RWPE2 (cell line): ENCODE results near the gene DIPK1A.

ENCODE experiments used
- ATAC-seq: fragments of 200-7000 bp; cut with Tn5 transposase; 3 replicates; pipeline ENCODE4 v1.9.1; 2021; ENCODE audit warnings: low read depth
- DNase-seq: peaks from one replicate; pipeline ENCODE4 v3.0.0-alpha.2; 2020; ENCODE audit warnings: low spot score
- H3K27ac ChIP-seq: fragments of 450-650 bp; 2 replicates; pipeline ENCODE4 v1.5.1; 2017; ENCODE audit warnings: mild to moderate bottlenecking; ENCODE audit not compliant: poor library complexity, severe bottlenecking
- H3K27me3 ChIP-seq: fragments of 250-450 bp; sonication (Bioruptor Pico); 2 replicates; pipeline ENCODE4 v1.5.1; 2021; ENCODE audit warnings: mild to moderate bottlenecking, moderate library complexity; ENCODE audit not compliant: insufficient read depth, poor library complexity, severe bottlenecking
- H3K36me3 ChIP-seq: fragments of 250-450 bp; sonication (Bioruptor Pico); 2 replicates; pipeline ENCODE4 v1.5.1; 2020; ENCODE audit warnings: low read depth, mild to moderate bottlenecking, moderate library complexity
- H3K4me1 ChIP-seq: fragments of 250-450 bp; sonication (Bioruptor Pico); 2 replicates; pipeline ENCODE4 v1.5.1; 2021; ENCODE audit warnings: mild to moderate bottlenecking, moderate library complexity; ENCODE audit not compliant: insufficient read depth, poor library complexity, severe bottlenecking
- H3K4me3 ChIP-seq: fragments of 250-450 bp; sonication (Bioruptor Pico); 2 replicates; pipeline ENCODE4 v1.5.1; 2021; ENCODE audit warnings: mild to moderate bottlenecking, moderate library complexity; ENCODE audit not compliant: severe bottlenecking
- H3K9me3 ChIP-seq: fragments of 250-450 bp; sonication (Bioruptor Pico); 2 replicates; pipeline ENCODE4 v1.5.1; 2021; ENCODE audit warnings: mild to moderate bottlenecking, moderate library complexity; ENCODE audit not compliant: severe bottlenecking
- TF ChIP-seq, protein P1 (sequence below): fragments of 450-650 bp; IDR thresholded peaks from one replicate; pipeline ENCODE4 v1.5.1; 2017; ENCODE audit warnings: mild to moderate bottlenecking, moderate library complexity; ENCODE audit not compliant: poor library complexity, severe bottlenecking

The DIPK1A gene

DNA sequence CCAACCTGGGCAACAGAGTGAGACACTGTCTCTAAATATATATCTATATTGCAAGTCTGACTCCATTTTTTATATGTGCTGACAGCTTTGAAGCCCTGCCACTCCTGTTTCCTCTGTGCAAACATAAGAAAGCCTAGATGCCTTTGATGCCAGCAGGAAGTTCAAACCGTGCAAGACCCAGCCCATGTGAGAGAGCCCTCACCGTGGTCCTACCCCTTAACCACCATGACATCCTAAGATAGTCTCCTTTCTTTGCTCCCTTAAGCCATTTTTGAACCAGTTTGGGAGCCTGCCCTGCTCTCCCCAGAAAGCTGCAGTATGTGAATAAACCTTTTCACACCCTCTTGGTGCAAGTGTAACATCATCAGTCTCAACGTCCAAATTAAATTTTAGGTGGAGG is 3.7 kb upstream of the DIPK1A start:
- TF ChIP-seq, protein P1, sequence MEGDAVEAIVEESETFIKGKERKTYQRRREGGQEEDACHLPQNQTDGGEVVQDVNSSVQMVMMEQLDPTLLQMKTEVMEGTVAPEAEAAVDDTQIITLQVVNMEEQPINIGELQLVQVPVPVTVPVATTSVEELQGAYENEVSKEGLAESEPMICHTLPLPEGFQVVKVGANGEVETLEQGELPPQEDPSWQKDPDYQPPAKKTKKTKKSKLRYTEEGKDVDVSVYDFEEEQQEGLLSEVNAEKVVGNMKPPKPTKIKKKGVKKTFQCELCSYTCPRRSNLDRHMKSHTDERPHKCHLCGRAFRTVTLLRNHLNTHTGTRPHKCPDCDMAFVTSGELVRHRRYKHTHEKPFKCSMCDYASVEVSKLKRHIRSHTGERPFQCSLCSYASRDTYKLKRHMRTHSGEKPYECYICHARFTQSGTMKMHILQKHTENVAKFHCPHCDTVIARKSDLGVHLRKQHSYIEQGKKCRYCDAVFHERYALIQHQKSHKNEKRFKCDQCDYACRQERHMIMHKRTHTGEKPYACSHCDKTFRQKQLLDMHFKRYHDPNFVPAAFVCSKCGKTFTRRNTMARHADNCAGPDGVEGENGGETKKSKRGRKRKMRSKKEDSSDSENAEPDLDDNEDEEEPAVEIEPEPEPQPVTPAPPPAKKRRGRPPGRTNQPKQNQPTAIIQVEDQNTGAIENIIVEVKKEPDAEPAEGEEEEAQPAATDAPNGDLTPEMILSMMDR: no peak
- Histone ChIP-seq H3K9me3 (no peaks in the 10 kb centered on the region), H3K4me3 (no peak overlapping the region), H3K27ac (no peak overlapping the region), H3K27me3 (no peaks in the 10 kb centered on the region), H3K4me1 (peaks cover 3% of the 10 kb centered on the region), H3K36me3 (no peaks in the 10 kb centered on the region)
- no peak for ATAC-seq
- no peak for DNase-seq

DNA sequence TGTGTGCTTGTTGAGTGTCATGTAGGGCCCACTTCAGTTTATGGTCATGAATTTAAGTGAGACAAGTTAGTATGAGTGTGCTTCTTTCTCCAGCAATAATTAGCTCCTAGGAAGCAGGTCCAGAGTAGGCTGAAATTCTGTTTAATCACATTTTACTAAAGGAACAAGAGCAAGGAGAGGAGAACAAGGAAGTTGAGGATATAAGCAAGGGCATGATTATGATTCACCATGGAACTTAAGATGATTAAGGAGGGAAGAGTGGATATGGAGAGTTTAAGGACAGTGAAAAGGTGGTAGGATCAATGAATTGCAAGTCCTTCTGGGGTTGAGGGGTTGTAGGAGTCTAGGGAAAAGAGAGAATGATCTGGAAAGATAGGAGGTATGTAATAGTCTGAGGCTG is 3.1 kb upstream of the DIPK1A start:
- no peaks in the 10 kb centered on the region for H3K9me3 ChIP-seq
- H3K27me3 ChIP-seq: no peaks in the 10 kb centered on the region
- no peak for DNase-seq
- H3K27ac ChIP-seq: no peak overlapping the region
- no peaks in the 10 kb centered on the region for H3K36me3 ChIP-seq
- TF ChIP-seq, protein P1: no peak
- H3K4me3 ChIP-seq: no peak overlapping the region
- peaks cover 3% of the 10 kb centered on the region for H3K4me1 ChIP-seq
- no peak for ATAC-seq

DNA sequence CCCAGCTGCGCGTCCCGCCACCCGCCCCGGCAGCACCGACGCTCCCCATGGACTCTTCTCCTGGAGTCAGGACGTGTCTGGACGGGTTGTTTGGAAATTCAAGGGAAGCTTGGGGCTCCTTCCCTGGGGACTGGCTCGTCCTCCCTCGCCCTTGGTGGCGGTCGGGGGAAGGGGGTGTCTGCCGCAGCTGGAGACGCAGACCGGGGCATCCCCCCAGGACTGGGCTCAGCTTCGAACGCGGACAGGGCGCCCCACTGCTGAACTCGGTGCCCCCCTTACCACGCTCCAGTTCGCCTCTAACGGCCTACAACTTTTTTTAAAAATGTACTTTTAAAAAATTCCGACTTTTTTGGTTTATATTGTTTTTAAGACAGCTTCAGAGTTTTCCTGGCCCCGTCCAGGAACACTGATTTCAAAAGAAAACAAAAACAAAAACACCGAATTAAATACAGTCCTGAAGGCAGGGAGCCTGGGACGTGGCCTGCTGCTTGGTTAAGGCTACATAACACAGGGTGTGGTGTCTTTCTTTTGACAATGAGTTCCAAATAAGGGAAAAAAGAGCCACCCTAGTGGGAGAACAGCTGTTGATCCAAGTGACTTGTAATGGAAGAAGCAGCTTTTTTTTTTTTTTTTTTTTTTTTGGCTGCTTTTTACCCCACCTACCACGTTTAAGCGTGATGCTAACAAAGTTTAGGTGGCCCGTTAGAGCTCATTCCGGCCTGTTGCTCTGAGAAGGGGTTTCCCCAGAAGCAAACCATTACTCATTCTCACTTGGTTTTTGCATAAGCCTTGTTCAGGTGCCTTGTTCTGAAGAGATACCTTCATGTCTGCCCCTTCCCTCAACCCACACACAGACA is 862 bp upstream of the DIPK1A start:
- ATAC-seq: peak; percentile 40
- no peaks in the 10 kb centered on the region for H3K9me3 ChIP-seq
- TF ChIP-seq, protein P1: no peak
- no peaks in the 10 kb centered on the region for H3K36me3 ChIP-seq
- peak overlapping the region; percentile 75 for H3K27ac ChIP-seq
- H3K4me1 ChIP-seq: peaks cover 3% of the 10 kb centered on the region
- H3K4me3 ChIP-seq: peak overlapping the region; percentile 53
- no peaks in the 10 kb centered on the region for H3K27me3 ChIP-seq
- peak; percentile 66 for DNase-seq

DNA sequence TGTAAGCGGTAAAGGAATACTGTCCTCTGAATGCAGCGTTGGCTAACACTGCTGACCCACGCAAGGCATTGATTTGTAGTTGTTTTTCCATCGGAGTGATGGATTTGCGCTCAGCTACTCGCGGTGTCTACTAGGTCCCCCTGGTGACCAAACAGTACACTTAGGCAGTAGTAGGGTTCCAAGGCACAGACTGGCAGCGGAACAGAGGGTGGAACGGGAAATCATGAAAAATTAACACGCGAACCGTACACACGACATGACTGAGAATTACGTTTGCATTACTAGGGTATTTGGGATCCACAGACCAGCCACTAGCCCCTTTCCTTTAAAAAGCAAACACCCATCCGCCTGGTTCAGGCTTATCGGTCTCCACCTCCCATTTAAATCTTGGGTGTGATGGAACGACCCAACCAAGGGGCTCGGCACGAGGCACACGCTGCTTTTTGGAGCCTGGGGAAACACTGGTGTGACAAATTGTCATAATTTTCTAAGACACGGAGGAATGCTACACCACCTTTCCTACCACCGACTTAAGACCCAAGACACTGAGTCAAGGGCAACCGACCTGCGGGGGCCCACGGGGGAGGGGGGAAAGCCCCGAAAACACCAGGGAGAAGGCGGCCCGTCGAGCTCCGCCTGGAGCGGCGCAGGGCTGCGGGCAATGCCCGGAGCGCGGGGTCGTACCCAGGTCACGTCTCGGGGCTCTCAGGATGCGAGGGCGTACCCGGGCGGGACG is 699 bp downstream of the DIPK1A start:
- no peaks in the 10 kb centered on the region for H3K9me3 ChIP-seq
- ATAC-seq (peak; percentile 70), DNase-seq (peak; percentile 71)
- H3K4me1 ChIP-seq: peaks cover 3% of the 10 kb centered on the region
- TF ChIP-seq, protein P1: peak; percentile 77
- H3K27ac ChIP-seq: peak overlapping the region; percentile 75
- peak overlapping the region; percentile 53 for H3K4me3 ChIP-seq
- no peaks in the 10 kb centered on the region for H3K36me3 ChIP-seq
- no peaks in the 10 kb centered on the region for H3K27me3 ChIP-seq
